SW 1271 (cell line): ENCODE measurements around the gene FICD.

Source experiments
- DNase-seq, 2 experiments: peaks; one replicate each; lab custom pipeline; 2025; lab: John Stamatoyannopoulos, UW

FICD gene

DNA sequence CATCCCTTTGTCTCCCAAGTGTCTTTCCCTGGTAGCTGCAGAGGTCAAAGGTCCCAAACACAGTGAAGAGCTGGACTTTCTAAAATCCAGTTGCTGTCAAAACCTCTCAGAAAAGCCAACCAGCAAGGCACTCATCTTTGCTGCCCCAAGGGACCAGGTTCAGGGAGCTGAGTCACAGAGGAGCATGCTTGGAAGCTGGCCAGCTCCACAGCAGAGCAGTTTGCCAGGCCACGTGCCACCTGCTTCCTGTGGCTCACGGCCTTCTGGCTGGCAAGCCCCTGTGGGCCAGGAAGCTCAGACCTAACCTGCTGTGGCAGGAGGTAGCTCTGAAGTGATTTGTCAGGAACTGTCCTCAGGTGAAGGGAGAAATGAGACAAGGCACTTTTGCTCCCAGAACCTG is 50.9 kb downstream of the FICD start:
- DNase-seq: peak in 1 of 2 experiments; percentile 59

DNA sequence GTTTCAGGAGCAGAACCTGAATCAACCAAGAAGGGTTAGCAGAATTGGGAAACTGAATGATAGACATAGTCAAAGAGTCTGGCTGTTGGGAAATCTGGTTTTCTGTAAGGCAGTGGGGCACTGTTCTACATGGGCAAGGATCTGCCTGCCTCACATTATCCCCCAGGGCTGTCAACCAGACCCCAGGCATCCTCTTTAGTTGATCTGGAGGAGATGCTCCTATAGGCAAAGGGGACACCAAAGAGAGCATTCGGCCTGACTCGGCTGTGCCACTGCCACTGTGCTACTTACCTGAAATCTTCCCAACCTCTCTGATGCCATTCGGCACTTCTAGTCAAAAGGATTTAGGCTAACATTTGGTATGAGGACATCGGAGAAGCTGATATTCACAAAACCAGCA is 51.4 kb downstream of the FICD start:
- no peak for DNase-seq

DNA sequence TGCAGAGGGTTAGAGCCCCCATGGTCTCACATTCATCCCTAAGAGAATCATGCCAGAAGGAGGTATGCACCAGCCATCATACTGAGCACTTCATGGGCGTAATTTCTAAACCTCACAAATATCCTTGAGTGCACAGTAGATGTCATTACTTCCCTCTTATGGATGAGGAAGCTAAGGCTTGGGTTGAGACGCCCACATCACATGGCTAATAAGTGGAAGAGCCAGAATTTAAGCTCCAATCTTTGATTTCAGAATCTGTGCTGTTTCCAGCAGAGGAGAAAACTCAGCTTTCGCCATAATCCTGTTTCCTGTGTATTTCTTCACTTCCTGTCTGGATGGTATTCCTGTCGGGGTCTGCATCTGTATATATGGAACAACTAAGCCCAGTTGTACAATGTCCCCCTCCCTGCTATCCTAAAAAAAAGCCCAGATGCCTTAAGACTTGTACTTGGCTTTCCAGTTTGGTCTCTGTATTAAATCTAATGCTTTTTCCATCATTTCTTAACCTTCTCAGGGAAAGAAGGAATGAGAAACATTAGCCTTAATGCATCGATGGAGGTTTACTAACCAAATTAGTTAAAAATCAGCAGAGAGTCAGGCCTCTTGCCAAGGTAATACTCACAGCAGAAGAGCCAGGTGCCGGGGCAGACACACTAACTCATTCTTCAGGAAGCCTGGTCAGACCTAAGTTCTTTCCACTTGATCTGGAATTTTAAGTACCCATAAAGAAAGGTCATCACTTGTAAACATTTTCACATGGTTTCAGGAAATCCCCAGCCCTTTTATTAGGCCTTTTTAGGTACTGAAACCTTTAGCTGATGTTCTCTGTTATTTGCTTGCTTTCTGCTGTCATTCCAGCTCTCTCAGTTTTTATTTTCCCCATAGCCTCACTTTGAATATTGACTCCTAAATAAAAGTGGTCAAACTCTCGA is 52.6 kb downstream of the FICD start:
- DNase-seq: no peak

DNA sequence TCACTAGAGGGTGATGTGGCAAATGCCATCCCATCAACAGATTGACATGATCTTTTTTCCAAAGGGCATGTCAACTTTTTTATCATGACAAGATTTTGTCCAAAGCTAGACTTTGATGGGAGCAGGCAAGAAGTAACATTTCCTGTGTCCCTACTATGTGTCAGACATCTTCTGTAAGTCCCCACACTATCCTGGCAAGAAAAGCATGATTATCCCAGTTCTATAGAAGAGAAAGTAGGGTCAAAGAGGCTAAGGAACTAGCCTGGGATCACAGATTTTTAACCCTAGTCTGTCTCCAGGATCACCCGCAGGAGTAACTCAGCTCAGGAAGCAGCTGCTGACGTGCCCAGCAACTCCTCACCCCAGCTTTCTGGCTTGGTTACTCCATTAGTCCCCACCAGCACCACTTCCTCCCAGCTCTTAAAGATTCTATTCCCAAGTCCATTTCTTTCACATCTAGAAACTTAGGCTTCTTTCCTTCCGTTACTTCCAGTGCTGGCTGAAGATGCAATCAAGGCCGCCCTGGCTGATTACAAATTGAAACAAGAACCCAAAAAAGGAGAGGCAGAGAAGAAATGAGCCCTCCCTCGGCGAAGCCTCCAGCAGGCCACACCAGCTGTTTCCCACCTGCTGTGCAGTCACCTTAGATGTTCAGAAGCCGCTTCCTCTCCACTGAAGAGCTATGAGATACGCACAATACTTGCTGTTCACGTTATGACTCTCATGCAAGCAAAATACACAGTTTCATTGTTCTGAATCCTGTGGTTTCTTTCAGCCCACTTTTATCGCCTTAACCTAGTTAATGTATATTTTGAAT is 53.5 kb downstream of the FICD start:
- DNase-seq: no peak
